GM23338 (cell line): ENCODE measurements around the gene ME1.

Experiments used
- EZH2 ChIP-seq: fragments of 200-600 bp; sonication (generic); IDR thresholded peaks from one replicate; pipeline ENCODE4 v1.8.0; 2017; ENCODE audit warnings: antibody characterized with exemption, mild to moderate bottlenecking, low read depth; ENCODE audit not compliant: unreplicated experiment
- POLR2AphosphoS5 ChIP-seq: IDR thresholded peaks from 2 replicates; pipeline ENCODE4 v1.6.1; 2016; ENCODE audit warnings: antibody characterized with exemption, low read depth
- TF ChIP-seq, protein P1 (sequence below), 2 experiments: fragments of 200-600 bp in 1 of 2; sonication (generic) in 1 of 2; conservative IDR thresholded peaks; 2 replicates each; pipeline versions ENCODE4 v1.5.1 to v1.6.1; 2016 to 2017; ENCODE audit warnings: antibody characterized with exemption in 2 of 2, low read depth in 2 of 2, mild to moderate bottlenecking in 2 of 2, moderate library complexity in 1 of 2
- TF ChIP-seq, protein P2 (sequence below): IDR thresholded peaks from one replicate; pipeline ENCODE4 v1.6.1; 2018; ENCODE audit warnings: antibody characterized with exemption; ENCODE audit not compliant: unreplicated experiment

GRCh38 chr6:83436674-83437073 is 5.8 kb upstream of the ME1 start:
- TF ChIP-seq, protein P1, sequence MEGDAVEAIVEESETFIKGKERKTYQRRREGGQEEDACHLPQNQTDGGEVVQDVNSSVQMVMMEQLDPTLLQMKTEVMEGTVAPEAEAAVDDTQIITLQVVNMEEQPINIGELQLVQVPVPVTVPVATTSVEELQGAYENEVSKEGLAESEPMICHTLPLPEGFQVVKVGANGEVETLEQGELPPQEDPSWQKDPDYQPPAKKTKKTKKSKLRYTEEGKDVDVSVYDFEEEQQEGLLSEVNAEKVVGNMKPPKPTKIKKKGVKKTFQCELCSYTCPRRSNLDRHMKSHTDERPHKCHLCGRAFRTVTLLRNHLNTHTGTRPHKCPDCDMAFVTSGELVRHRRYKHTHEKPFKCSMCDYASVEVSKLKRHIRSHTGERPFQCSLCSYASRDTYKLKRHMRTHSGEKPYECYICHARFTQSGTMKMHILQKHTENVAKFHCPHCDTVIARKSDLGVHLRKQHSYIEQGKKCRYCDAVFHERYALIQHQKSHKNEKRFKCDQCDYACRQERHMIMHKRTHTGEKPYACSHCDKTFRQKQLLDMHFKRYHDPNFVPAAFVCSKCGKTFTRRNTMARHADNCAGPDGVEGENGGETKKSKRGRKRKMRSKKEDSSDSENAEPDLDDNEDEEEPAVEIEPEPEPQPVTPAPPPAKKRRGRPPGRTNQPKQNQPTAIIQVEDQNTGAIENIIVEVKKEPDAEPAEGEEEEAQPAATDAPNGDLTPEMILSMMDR (conservative IDR thresholded peaks at IDR 0.05; ENCODE audit: low read depth in 2 of 2): no peak
- TF ChIP-seq POLR2AphosphoS5: no peak
- TF ChIP-seq EZH2: no peak
- TF ChIP-seq, protein P2, sequence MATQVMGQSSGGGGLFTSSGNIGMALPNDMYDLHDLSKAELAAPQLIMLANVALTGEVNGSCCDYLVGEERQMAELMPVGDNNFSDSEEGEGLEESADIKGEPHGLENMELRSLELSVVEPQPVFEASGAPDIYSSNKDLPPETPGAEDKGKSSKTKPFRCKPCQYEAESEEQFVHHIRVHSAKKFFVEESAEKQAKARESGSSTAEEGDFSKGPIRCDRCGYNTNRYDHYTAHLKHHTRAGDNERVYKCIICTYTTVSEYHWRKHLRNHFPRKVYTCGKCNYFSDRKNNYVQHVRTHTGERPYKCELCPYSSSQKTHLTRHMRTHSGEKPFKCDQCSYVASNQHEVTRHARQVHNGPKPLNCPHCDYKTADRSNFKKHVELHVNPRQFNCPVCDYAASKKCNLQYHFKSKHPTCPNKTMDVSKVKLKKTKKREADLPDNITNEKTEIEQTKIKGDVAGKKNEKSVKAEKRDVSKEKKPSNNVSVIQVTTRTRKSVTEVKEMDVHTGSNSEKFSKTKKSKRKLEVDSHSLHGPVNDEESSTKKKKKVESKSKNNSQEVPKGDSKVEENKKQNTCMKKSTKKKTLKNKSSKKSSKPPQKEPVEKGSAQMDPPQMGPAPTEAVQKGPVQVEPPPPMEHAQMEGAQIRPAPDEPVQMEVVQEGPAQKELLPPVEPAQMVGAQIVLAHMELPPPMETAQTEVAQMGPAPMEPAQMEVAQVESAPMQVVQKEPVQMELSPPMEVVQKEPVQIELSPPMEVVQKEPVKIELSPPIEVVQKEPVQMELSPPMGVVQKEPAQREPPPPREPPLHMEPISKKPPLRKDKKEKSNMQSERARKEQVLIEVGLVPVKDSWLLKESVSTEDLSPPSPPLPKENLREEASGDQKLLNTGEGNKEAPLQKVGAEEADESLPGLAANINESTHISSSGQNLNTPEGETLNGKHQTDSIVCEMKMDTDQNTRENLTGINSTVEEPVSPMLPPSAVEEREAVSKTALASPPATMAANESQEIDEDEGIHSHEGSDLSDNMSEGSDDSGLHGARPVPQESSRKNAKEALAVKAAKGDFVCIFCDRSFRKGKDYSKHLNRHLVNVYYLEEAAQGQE: no peak
